GM12878 (cell line): ENCODE measurements around the gene SAMD4A. TPM values are rescaled to one million over a fixed set of nuclear protein-coding genes. Genes with fewer than 3 reads are reported as not detected.
A peak's percentile ranks its signal among the peaks of the same experiment; 100 is the strongest.

Experiments
- ATAC-seq: fragments of 200-7000 bp; cut with Tn5 transposase; 3 replicates; pipeline ENCODE4 v1.9.1; 2020; ENCODE audit warnings: mild to moderate bottlenecking, moderate library complexity
- BruUV-seq: library from RNA; stranded (reverse); fragments of 400-500 nt; replicated peaks from 2 replicates; lab custom pipeline; 2021; lab: Mats Ljungman, UMichigan
- CTCF ChIA-PET: fragments of 300-600 bp; sonication (Branson Sonifier 250); formaldehyde crosslinking; extraction: SDS; loops from one replicate; lab custom pipeline; 2021; ENCODE audit warnings: inconsistent platforms; lab: Yijun Ruan, JAX
- POLR2A ChIA-PET: fragments of 350-600 bp; formaldehyde crosslinking; extraction: SDS; loops from one replicate; lab custom pipeline; 2021; ENCODE audit warnings: inconsistent platforms; lab: Charles Lee
- RAD21 ChIA-PET: fragments of 300-600 bp; sonication (Branson Sonifier 250); formaldehyde crosslinking; loops from one replicate; lab custom pipeline; 2023; ENCODE audit warnings: antibody characterized with exemption; ENCODE audit not compliant: unreplicated experiment; lab: Charles Lee
- SMC1A ChIA-PET: fragments of 300-600 bp; sonication (Branson Sonifier 250); formaldehyde crosslinking; loops from one replicate; lab custom pipeline; 2023; ENCODE audit not compliant: unreplicated experiment, uncharacterized antibody; lab: Charles Lee
- DNase-seq: peaks from one replicate; pipeline ENCODE4 v3.0.0-alpha.2; 2011; ENCODE audit warnings: low read depth, low spot score
- FAIRE-seq: peaks from 3 replicates; lab custom pipeline; 2011; peaks lifted over from hg19 to GRCh38; lab: Jason Lieb, UNC
- H2AFZ ChIP-seq: 2 replicates; pipeline ENCODE4 v1.6.0; 2011; ENCODE audit warnings: low read depth, low read length, control low read depth; ENCODE audit not compliant: control insufficient read depth
- H3K27ac ChIP-seq: 2 replicates; pipeline ENCODE4 v1.5.1; 2011; ENCODE audit warnings: control low read depth; ENCODE audit not compliant: control insufficient read depth, insufficient read depth
- H3K27me3 ChIP-seq, 2 experiments: replicated peaks in 1 of 2; 2 replicates each; pipeline versions ENCODE4 v1.6.0 to v1.6.1; 2011; ENCODE audit warnings: low read length in 1 of 2; ENCODE audit not compliant: control insufficient read depth in 2 of 2, insufficient read depth in 2 of 2
- H3K36me3 ChIP-seq, 2 experiments: 2 replicates each; pipeline ENCODE4 v1.5.1; 2011; ENCODE audit warnings: low read length in 1 of 2; ENCODE audit not compliant: control insufficient read depth in 2 of 2, insufficient read depth in 2 of 2
- H3K4me1 ChIP-seq: 2 replicates; pipeline ENCODE4 v1.6.1; 2011; ENCODE audit warnings: mild to moderate bottlenecking, low read length, moderate library complexity, mixed read lengths; ENCODE audit not compliant: control insufficient read depth, insufficient read depth
- H3K4me2 ChIP-seq: 2 replicates; pipeline ENCODE4 v1.6.0; 2011; ENCODE audit warnings: control low read depth; ENCODE audit not compliant: control insufficient read depth, insufficient read depth
- H3K4me3 ChIP-seq: fragments of 200-600 bp; sonication (generic); 2 replicates; pipeline ENCODE4 v1.5.1; 2016
- H3K79me2 ChIP-seq: 2 replicates; pipeline ENCODE4 v1.6.0; 2011; ENCODE audit warnings: low read length; ENCODE audit not compliant: control insufficient read depth, insufficient read depth
- H3K9ac ChIP-seq: 2 replicates; pipeline ENCODE4 v1.8.0; 2011; ENCODE audit warnings: low read length, control low read depth, mixed read lengths; ENCODE audit not compliant: control insufficient read depth, insufficient read depth
- H3K9me3 ChIP-seq: replicated peaks from 3 replicates; pipeline ENCODE4 v1.5.1; 2011; ENCODE audit warnings: mild to moderate bottlenecking, low read length; ENCODE audit not compliant: control insufficient read depth, insufficient read depth
- H4K20me1 ChIP-seq: 2 replicates; pipeline ENCODE4 v1.6.0; 2011; ENCODE audit not compliant: control insufficient read depth, insufficient read depth
- CHD1 ChIP-seq: IDR thresholded peaks from 2 replicates; pipeline ENCODE4 v1.6.1; 2012; ENCODE audit warnings: low read depth, low read length, improper control_type of control experiment
- CHD4 ChIP-seq: fragments of 200-600 bp; sonication (generic); IDR thresholded peaks from 2 replicates; pipeline ENCODE4 v1.6.1; 2016; ENCODE audit warnings: mild to moderate bottlenecking
- E4F1 ChIP-seq: fragments of 450-650 bp; IDR thresholded peaks from 2 replicates; pipeline ENCODE4 v1.6.1; 2018; ENCODE audit warnings: borderline replicate concordance, mild to moderate bottlenecking; ENCODE audit not compliant: partially characterized antibody
- HCFC1 ChIP-seq: fragments of 150-350 bp; IDR thresholded peaks from 2 replicates; pipeline ENCODE4 v1.6.1; 2014; ENCODE audit warnings: low read length
- HDAC6 ChIP-seq: fragments of 200-600 bp; sonication (generic); IDR thresholded peaks from one replicate; pipeline ENCODE4 v1.8.0; 2017; ENCODE audit warnings: antibody characterized with exemption; ENCODE audit not compliant: unreplicated experiment
- IRF4 ChIP-seq: IDR thresholded peaks from 2 replicates; pipeline ENCODE4 v1.6.1; 2011; ENCODE audit warnings: low read depth, low read length
- KLF5 ChIP-seq: fragments of 450-650 bp; IDR thresholded peaks from 2 replicates; pipeline ENCODE4 v1.6.1; 2014; ENCODE audit warnings: mild to moderate bottlenecking; ENCODE audit not compliant: partially characterized antibody
- MAX ChIP-seq: IDR thresholded peaks from 2 replicates; pipeline ENCODE4 v1.6.1; 2012; ENCODE audit warnings: low read depth, low read length, improper control_type of control experiment
- NBN ChIP-seq: fragments of 450-650 bp; IDR thresholded peaks from 2 replicates; pipeline ENCODE4 v1.6.1; 2016
- SUZ12 ChIP-seq: fragments of 200-600 bp; sonication (generic); IDR thresholded peaks from one replicate; pipeline ENCODE4 v1.6.1; 2018; ENCODE audit warnings: antibody characterized with exemption, mild to moderate bottlenecking; ENCODE audit not compliant: unreplicated experiment
- WGBS: methylation state at CpG from one replicate; pipeline ENCODE4 v1.1.6; 2016; ENCODE audit warnings: low lambda C conversion rate; ENCODE audit not compliant: insufficient replicate concordance, insufficient coverage; ENCODE audit errors: missing lambda C conversion rate; 5-methylcytosine and 5-hydroxymethylcytosine counted together
- in situ Hi-C: fragments of 300-500 bp; cut with MboI; formaldehyde crosslinking; loops from 9 replicates; pipeline ENCODE4 v1.14.3; 2018; ENCODE audit warnings: mixed read lengths
- intact Hi-C: fragments of 100-400 bp; cut with micrococcal nuclease; formaldehyde crosslinking; loops from one replicate; pipeline ENCODE4 v1.14.2; 2022; ENCODE audit not compliant: unreplicated experiment
- polyA plus RNA-seq, 11 experiments: library from polyadenylated mRNA; depleted of rRNA in 4 of 11; unstranded in 6 of 11; stranded (reverse) in 5 of 11; fragments of >200 nt; fragmentation: Nextera tagmentation in 4 of 11; fragmentation: Illumina TruSeq in 1 of 11; extraction: Ambion mirVana in 4 of 11; extraction: Trizol in 1 of 11; gene quantifications; 1 replicate in 1 of 11; 2 replicates in 10 of 11; pipeline versions ENCODE4 v1.2.1 to v1.2.3, GENCODE V29; 2011 to 2016; ENCODE audit warnings: inconsistent platforms in 2 of 11, missing spikeins in 2 of 11, low read depth in 1 of 11
- total RNA-seq, 4 experiments: library from RNA; depleted of rRNA in 3 of 4; stranded (reverse); fragments of >200 nt in 3 of 4; fragmentation: Illumina TruSeq in 1 of 4; extraction: Trizol in 1 of 4; gene quantifications; 2 replicates each; pipeline versions ENCODE4 v1.2.1 to v1.2.3, GENCODE V29; 2013 to 2021

The SAMD4A gene
- total and polyA plus RNA-seq, 10 of the 15 experiments (the other 5 are each of a cell fraction or from before 2014, with no cell fraction given) = 0.05 to 0.56 (median 0.31) TPM

DNA sequence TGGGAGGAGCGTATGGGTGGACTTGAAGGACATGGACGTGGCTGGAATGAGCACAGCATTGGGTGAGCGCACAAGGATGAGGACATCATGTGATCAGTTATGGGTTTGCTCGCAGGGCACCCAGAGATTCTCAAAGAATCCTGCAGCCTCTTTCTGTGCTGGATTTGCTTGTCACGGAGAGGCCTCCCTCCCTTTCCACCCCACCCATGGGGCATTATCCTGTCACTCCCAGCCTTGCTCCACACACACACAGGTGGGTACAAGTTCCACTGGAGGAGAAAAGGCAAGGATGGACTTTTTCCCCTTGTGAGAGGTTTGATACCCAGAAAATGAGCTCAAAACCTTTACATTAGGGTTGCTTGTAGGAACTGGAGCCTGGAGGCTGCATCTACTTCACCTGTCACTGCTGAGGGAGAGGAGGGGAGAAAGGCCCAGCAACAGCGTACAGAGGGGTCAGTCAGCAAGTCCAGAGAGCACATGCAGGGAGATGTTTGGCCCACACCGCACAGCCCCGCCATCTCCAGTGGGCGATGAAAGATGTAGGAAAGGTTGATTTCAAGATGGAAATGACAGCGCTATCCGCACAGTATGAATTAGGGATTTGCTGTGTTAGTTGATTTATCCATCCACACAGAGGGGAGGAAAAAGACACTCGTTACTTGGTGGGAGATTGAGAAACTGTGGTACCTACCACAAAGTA lies 223.0 kb downstream of the SAMD4A start:
- Histone ChIP-seq H3K36me3 (no peaks in the 10 kb centered on the region), H3K9ac (no peak overlapping the region), H4K20me1 (no peaks in the 10 kb centered on the region), H3K27ac (no peak overlapping the region), H3K4me3 (no peak overlapping the region), H3K9me3 (no peaks in the 10 kb centered on the region), H2AFZ (no peak overlapping the region), H3K4me1 (no peaks in the 10 kb centered on the region), H3K4me2 (no peak overlapping the region), H3K27me3 (no peaks in the 10 kb centered on the region), H3K79me2 (no peaks in the 10 kb centered on the region)
- TF ChIP-seq CHD1 = no peak
- no peak for TF ChIP-seq MAX
- TF ChIP-seq CHD4 = no peak
- no peak for TF ChIP-seq SUZ12
- DNase-seq (no peak), FAIRE-seq (no peak), ATAC-seq (no peak)
- ChIA-PET POLR2A (no interaction called here), RAD21 (no interaction called here), CTCF (interaction anchor here (1.0 kb wide), 1 partner anchor 16 kb away, joined by 3 read pairs; no protein-coding TSS in a partner anchor), SMC1A (interaction anchor here (0.9 kb wide), 1 partner anchor 23 kb away, joined by 4 read pairs; no protein-coding TSS in a partner anchor)
- intact Hi-C loops = no loop called here
- BruUV-seq = no TSS peak
- in situ Hi-C loops = no loop called here
- WGBS = 89% methylated on average over 12 of the region's 12 CpGs

- Histone ChIP-seq H4K20me1 (no peaks in the 10 kb centered on the region), H2AFZ (no peak overlapping the region), H3K9ac (no peak overlapping the region), H3K9me3 (no peaks in the 10 kb centered on the region; the same call in 2 of the 3 replicates), H3K4me2 (no peak overlapping the region), H3K79me2 (no peaks in the 10 kb centered on the region), H3K4me3 (no peak overlapping the region), H3K27me3 (no peaks in the 10 kb centered on the region), H3K4me1 (no peaks in the 10 kb centered on the region), H3K36me3 (no peaks in the 10 kb centered on the region), H3K27ac (no peak overlapping the region)
- TSS peak; percentile 49 for BruUV-seq
- SMC1A ChIA-PET = interaction anchor here (0.5 to 0.7 kb wide), 2 partner anchors 9 to 846 kb away, joined by 3 read pairs; no protein-coding TSS in a partner anchor
- no peak for ATAC-seq
- DNase-seq = no peak
- FAIRE-seq = no peak
- CTCF ChIA-PET = interaction anchor here (1.5 to 2.8 kb wide), 2 partner anchors 8 to 15 kb away, joined by 4 to 10 read pairs; no protein-coding TSS in a partner anchor
- 71% methylated on average over 4 of the region's 4 CpGs for WGBS
- TF ChIP-seq NBN (no peak), HCFC1 (no peak), HDAC6 (no peak), KLF5 (no peak), IRF4 (no peak), E4F1 (no peak)
- RAD21 ChIA-PET = no interaction called here
- intact Hi-C loops = no loop called here
- in situ Hi-C loops = no loop called here
- POLR2A ChIA-PET = interaction anchor here (0.9 kb wide), 1 partner anchor 26 kb away, joined by 4 read pairs; no protein-coding TSS in a partner anchor
Observed at GRCh38 chr14:54791001-54791400, 224.1 kb downstream of the SAMD4A start.
